Suprapubic skin (tissue), 4 donors: Measurements from ENCODE around the gene SNURF. TPM values are rescaled to one million over a fixed set of nuclear protein-coding genes. Genes with fewer than 3 reads are reported as not detected.
"Not testable (repeated sequence)": the region's sequence is repeated elsewhere in the genome, so short reads cannot be mapped to it uniquely, and the experiment has no call there.

ENCODE experiments used
- DNase-seq, 2 donors: peaks; one replicate each; pipeline ENCODE4 v3.0.0-alpha.2; 2019; ENCODE audit warnings: low spot score in 2 of 2
- H3K27ac ChIP-seq: fragments of 200-600 bp; sonication (generic); one replicate; pipeline ENCODE4 v1.5.1; 2019
- H3K27me3 ChIP-seq: fragments of 200-600 bp; sonication (generic); one replicate; pipeline ENCODE4 v1.5.1; 2019
- H3K36me3 ChIP-seq: fragments of 200-600 bp; sonication (generic); one replicate; pipeline ENCODE4 v1.5.1; 2019
- H3K4me1 ChIP-seq: fragments of 200-600 bp; sonication (generic); one replicate; pipeline ENCODE4 v1.5.1; 2019
- H3K4me3 ChIP-seq: fragments of 200-600 bp; sonication (generic); one replicate; pipeline ENCODE4 v1.5.1; 2019; ENCODE audit warnings: mild to moderate bottlenecking
- H3K9me3 ChIP-seq: fragments of 200-600 bp; sonication (generic); one replicate; pipeline ENCODE4 v1.5.1; 2019
- EP300 ChIP-seq: sonication (generic); formaldehyde crosslinking; IDR thresholded peaks from one replicate; pipeline ENCODE4 v1.6.1; 2017; ENCODE audit warnings: antibody characterized with exemption
- POLR2A ChIP-seq, 2 donors: fragments of 450-650 bp; IDR thresholded peaks; one replicate each; pipeline ENCODE4 v1.6.1; 2017; ENCODE audit warnings: antibody characterized with exemption in 2 of 2, mild to moderate bottlenecking in 2 of 2, moderate library complexity in 2 of 2
- POLR2AphosphoS5 ChIP-seq, 3 donors: sonication (generic); formaldehyde crosslinking; IDR thresholded peaks; one replicate each; pipeline ENCODE4 v1.6.1; 2017; ENCODE audit warnings: antibody characterized with exemption in 3 of 3
- WGBS: methylation state at CpG from one replicate; pipeline ENCODE4 v1.1.5; 2018; 5-methylcytosine and 5-hydroxymethylcytosine counted together
- total RNA-seq, 4 donors: library from RNA; depleted of rRNA; stranded (reverse); fragments of >200 nt; gene quantifications; one replicate each; pipeline ENCODE4 v1.1.0, GENCODE V29; 2016
- TF ChIP-seq, protein P1 (sequence below), 2 donors: fragments of 200-600 bp in 1 of 2; fragments of 450-650 bp in 1 of 2; sonication (generic) in 1 of 2; IDR thresholded peaks; one replicate each; pipeline ENCODE4 v1.5.1; 2016 to 2019; ENCODE audit warnings: antibody characterized with exemption in 2 of 2, mild to moderate bottlenecking in 1 of 2, moderate library complexity in 1 of 2

The SNURF gene
- total RNA-seq, 4 donors from 2014 or later: 7.1 to 17.8 (median 9.8) TPM; not detected in 1

DNA sequence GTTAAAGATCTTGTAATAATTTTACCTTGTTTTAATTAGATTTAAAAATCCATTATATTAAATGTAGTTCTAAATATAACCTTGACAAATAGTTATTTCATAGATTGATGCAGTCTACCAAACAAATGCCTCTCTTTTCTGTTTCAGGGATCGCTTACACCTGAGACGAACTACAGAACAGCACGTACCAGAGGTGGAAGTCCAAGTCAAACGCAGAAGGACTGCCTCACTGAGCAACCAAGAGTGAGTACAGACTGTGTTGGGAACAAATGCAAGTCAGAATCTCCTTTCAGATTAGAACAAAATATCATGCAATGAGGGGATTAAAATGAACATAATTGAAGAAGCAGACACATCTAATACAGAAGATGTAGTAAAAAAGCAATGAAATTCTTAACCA lies 7.2 kb downstream of the SNURF start:
- Histone ChIP-seq H3K27me3 (no peaks in the 10 kb centered on the region), H3K4me3 (no peak overlapping the region), H3K27ac (no peak overlapping the region), H3K4me1 (no peaks in the 10 kb centered on the region), H3K36me3 (peaks cover 30% of the 10 kb centered on the region), H3K9me3 (no peaks in the 10 kb centered on the region)
- no peak for DNase-seq
- TF ChIP-seq POLR2A (IDR thresholded peaks at IDR 0.05) (no peak), POLR2AphosphoS5 (IDR thresholded peaks at IDR 0.05) (no peak), EP300 (no peak)
- TF ChIP-seq, protein P1, sequence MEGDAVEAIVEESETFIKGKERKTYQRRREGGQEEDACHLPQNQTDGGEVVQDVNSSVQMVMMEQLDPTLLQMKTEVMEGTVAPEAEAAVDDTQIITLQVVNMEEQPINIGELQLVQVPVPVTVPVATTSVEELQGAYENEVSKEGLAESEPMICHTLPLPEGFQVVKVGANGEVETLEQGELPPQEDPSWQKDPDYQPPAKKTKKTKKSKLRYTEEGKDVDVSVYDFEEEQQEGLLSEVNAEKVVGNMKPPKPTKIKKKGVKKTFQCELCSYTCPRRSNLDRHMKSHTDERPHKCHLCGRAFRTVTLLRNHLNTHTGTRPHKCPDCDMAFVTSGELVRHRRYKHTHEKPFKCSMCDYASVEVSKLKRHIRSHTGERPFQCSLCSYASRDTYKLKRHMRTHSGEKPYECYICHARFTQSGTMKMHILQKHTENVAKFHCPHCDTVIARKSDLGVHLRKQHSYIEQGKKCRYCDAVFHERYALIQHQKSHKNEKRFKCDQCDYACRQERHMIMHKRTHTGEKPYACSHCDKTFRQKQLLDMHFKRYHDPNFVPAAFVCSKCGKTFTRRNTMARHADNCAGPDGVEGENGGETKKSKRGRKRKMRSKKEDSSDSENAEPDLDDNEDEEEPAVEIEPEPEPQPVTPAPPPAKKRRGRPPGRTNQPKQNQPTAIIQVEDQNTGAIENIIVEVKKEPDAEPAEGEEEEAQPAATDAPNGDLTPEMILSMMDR (IDR thresholded peaks at IDR 0.05): no peak
- WGBS: 86% methylated on average over 4 of the region's 4 CpGs

DNA sequence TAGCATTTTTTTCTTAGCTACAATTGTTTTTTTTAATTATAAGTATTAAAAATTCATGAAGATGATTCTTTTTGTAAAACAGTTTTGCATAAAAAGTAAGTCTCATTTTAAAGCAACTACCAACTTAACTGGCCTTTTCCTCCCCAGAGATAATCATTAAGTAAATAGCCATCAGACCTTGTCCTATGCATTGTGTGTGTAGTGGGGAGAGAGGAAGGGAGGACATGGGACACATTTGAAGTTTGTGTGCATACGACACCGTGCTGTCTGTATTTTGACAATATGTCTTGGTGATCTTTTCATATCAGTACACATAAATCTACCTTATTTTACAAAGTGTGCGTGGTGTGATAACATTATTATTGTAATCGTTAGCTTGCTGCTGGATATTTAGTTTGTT lies 8.1 kb downstream of the SNURF start:
- Histone ChIP-seq H3K27ac (no peak overlapping the region), H3K9me3 (no peaks in the 10 kb centered on the region), H3K36me3 (peaks cover 36% of the 10 kb centered on the region), H3K4me1 (no peaks in the 10 kb centered on the region), H3K4me3 (no peak overlapping the region), H3K27me3 (no peaks in the 10 kb centered on the region)
- DNase-seq: no peak
- no peak for TF ChIP-seq POLR2A (IDR thresholded peaks at IDR 0.05)
- TF ChIP-seq EP300: no peak
- TF ChIP-seq POLR2AphosphoS5 (IDR thresholded peaks at IDR 0.05): no peak
- TF ChIP-seq, protein P1 (IDR thresholded peaks at IDR 0.05): no peak
- WGBS: 95% methylated on average over 4 of the region's 4 CpGs

DNA sequence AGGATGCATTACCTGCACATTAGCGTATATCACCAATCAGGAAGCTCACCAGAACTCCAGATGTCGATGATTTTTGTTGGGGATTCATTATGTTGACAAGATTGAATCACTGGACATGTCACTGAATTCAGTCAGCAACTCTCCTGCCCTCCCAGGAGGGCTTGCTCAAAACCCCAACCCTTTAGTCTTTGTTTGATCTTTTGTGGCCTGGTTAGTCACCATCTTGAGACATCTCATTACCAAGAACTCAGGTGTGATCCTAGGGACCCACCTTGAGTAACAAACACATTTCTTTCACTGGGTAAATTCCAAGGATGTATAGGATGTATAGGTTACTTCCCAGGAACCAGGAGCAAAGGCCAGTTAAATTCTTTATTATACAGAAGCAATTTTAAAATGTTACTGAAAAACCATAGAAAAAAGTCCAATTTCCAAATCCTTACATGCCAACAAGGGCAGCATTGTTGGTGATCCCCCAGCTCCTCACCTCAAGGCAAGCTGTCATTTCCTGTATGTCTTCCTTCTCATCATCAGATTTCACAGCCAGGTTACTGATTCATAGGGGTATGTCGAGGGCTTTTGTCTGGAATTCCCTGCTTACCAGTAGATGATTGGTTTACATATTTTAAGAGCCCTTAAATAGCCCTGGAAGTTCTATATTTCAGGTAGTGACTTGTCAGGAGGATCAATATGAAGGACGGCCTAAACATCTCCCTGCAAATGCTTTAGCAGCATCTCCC lies 11.7 kb downstream of the SNURF start:
- peaks cover 69% of the 10 kb centered on the region for H3K36me3 ChIP-seq

DNA sequence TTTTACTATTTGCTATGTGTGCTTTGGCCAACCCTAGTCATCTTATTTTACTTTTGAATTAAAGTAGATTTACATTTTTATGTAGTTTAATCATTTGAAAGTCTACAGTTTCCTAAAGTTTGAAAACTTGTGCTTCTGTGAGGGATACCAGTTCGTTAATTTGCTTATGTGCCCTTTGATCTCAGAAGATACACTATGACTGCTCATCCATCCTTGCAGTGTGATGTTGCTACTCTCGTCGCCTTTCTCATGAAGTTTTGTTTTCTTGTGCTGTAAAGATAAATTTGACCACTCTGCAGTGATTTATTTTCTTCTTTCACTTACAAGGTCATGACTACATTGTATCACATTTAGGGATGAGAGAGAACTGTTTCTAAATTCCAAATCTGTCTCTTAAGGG lies 16.3 kb downstream of the SNURF start:
- TF ChIP-seq POLR2A (IDR thresholded peaks at IDR 0.05): no peak
- Histone ChIP-seq H3K27me3 (no peaks in the 10 kb centered on the region), H3K36me3 (peaks cover 78% of the 10 kb centered on the region), H3K27ac (no peak overlapping the region), H3K4me3 (no peak overlapping the region), H3K9me3 (no peaks in the 10 kb centered on the region), H3K4me1 (no peaks in the 10 kb centered on the region)
- 88% methylated on average over 3 of the region's 3 CpGs for WGBS
- DNase-seq: no peak

More for the DNA sequence above, 11.7 kb downstream of the SNURF start:
- no peak for TF ChIP-seq POLR2A (IDR thresholded peaks at IDR 0.05)
- no peak for TF ChIP-seq POLR2AphosphoS5 (IDR thresholded peaks at IDR 0.05)
- TF ChIP-seq EP300: no peak
- TF ChIP-seq, protein P1 (IDR thresholded peaks at IDR 0.05): no peak
- 80% methylated on average over 4 of the region's 4 CpGs for WGBS
- no peak for DNase-seq
- no peaks in the 10 kb centered on the region for H3K9me3 ChIP-seq
- no peaks in the 10 kb centered on the region for H3K4me1 ChIP-seq
- H3K4me3 ChIP-seq: no peak overlapping the region
- H3K27ac ChIP-seq: no peak overlapping the region
- H3K27me3 ChIP-seq: no peaks in the 10 kb centered on the region

DNA sequence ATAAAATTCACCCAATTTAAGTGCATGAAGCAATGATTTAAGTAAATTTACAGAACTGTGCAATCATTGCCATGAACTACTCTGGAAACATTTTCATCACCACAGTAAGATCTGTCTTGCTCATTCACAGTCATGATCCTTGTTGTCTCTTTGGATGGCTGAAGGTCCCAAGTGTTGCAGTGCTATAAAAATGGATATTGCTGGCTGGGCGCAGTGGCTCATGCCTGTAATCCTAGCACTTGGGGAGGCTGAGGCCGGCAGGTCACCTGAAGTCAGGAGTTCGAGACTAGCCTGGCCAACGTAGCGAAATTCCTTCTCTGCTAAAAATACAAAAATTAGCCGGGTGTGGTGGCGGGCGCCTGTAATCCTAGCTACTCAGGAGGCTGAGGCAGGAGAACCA lies 17.0 kb downstream of the SNURF start:
- no peak overlapping the region for H3K27ac ChIP-seq
- H3K4me3 ChIP-seq: no peak overlapping the region
- no peak for TF ChIP-seq EP300
- TF ChIP-seq POLR2A (IDR thresholded peaks at IDR 0.05): no peak
- no peak for TF ChIP-seq POLR2AphosphoS5 (IDR thresholded peaks at IDR 0.05)
- TF ChIP-seq, protein P1 (IDR thresholded peaks at IDR 0.05): no peak
- no peak for DNase-seq
- WGBS: 95% methylated on average over 7 of the region's 8 CpGs
- no peaks in the 10 kb centered on the region for H3K27me3 ChIP-seq
- H3K4me1 ChIP-seq: no peaks in the 10 kb centered on the region
- no peaks in the 10 kb centered on the region for H3K9me3 ChIP-seq
- H3K36me3 ChIP-seq: peaks cover 76% of the 10 kb centered on the region

DNA sequence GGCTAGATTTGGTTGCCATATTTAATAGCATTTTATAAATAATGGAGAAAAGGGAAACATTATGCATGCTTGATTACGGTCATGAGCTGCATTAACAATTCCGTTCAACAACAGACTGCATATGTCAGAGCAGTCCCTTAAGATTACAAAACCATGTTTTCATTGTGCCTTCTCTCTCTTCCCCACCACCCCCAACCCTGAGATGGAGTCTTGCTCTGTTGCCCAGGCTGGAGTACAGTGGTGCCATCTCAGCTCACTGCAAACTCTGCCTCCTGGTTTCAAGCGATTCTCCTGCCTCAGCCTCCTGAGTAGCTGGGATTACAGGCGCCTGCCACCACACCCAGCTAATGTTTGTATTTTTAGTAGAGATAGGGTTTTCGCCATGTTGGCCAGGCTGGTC lies 17.9 kb downstream of the SNURF start:
- DNase-seq, H3K27me3 ChIP-seq, H3K4me3 ChIP-seq, H3K27ac ChIP-seq, H3K4me1 ChIP-seq, H3K9me3 ChIP-seq: not testable (repeated sequence)
- WGBS: 90% methylated on average over 5 of the region's 5 CpGs
- H3K36me3 ChIP-seq: peaks cover 79% of the 10 kb centered on the region
